ENCODE results near the gene ZFAND3.
"Not testable (repeated sequence)": the region's sequence is repeated elsewhere in the genome, so short reads cannot be mapped to it uniquely, and the experiment has no call there.

ZFAND3 gene

GRCh38 chr6:38103921-38104320 lies 284.4 kb downstream of the ZFAND3 start:
- no peak for DNase-seq

GRCh38 chr6:38105066-38105465 lies 285.5 kb downstream of the ZFAND3 start:
- no peak for DNase-seq

GRCh38 chr6:38107073-38107472 lies 287.5 kb downstream of the ZFAND3 start:
- DNase-seq: no peak

GRCh38 chr6:38110481-38110971 lies 291.0 kb downstream of the ZFAND3 start:
- no peak for DNase-seq

- no peak for DNase-seq
These were observed 292.7 kb downstream of the ZFAND3 start for GRCh38 chr6:38112181-38112580.

GRCh38 chr6:38113825-38114576 lies 294.5 kb downstream of the ZFAND3 start:
- no peak for DNase-seq

GRCh38 chr6:38114976-38115625 lies 295.6 kb downstream of the ZFAND3 start:
- DNase-seq: no peak

GRCh38 chr6:38115626-38116008 lies 296.1 kb downstream of the ZFAND3 start:
- DNase-seq: no peak

- no peak for DNase-seq
These were observed 296.7 kb downstream of the ZFAND3 start for GRCh38 chr6:38116248-38116647.

GRCh38 chr6:38117281-38117680 lies 297.8 kb downstream of the ZFAND3 start:
- DNase-seq: no peak

- DNase-seq: no peak
These were observed 299.4 kb downstream of the ZFAND3 start for GRCh38 chr6:38118791-38119365.

GRCh38 chr6:38119516-38119915 lies 300.0 kb downstream of the ZFAND3 start:
- no peak for DNase-seq

- not testable (repeated sequence) for DNase-seq
These were observed 304.8 kb downstream of the ZFAND3 start for GRCh38 chr6:38124224-38124926.

GRCh38 chr6:38127284-38127683 lies 307.8 kb downstream of the ZFAND3 start:
- no peak for DNase-seq

GRCh38 chr6:38131527-38131965 lies 312.0 kb downstream of the ZFAND3 start:
- no peak for DNase-seq

- no peak for DNase-seq
These were observed 314.6 kb downstream of the ZFAND3 start for GRCh38 chr6:38133932-38134703.

- DNase-seq: no peak
These were observed 315.2 kb downstream of the ZFAND3 start for GRCh38 chr6:38134704-38135088.

GRCh38 chr6:38136547-38136946 lies 317.0 kb downstream of the ZFAND3 start:
- DNase-seq: no peak

GRCh38 chr6:38137608-38138265 lies 318.2 kb downstream of the ZFAND3 start:
- DNase-seq: no peak

- no peak for DNase-seq
These were observed 318.8 kb downstream of the ZFAND3 start for GRCh38 chr6:38138374-38138773.

GRCh38 chr6:38141085-38141484 lies 321.6 kb downstream of the ZFAND3 start:
- DNase-seq: no peak

GRCh38 chr6:38141716-38142115 lies 322.2 kb downstream of the ZFAND3 start:
- DNase-seq: no peak

All from CD4-positive, alpha-beta T cell treated with Interleukin-12 subunit alpha and Interleukin-12 subunit beta, for 1 hour (primary cell).